SU-DHL-6 (cell line): ENCODE results near the gene MEIOSIN.

Experiments used
- H2AFZ ChIP-seq: fragments of 200-600 bp; sonication (generic); 2 replicates; pipeline ENCODE4 v1.6.1; 2014; ENCODE audit warnings: low read depth, mild to moderate bottlenecking, moderate library complexity, mixed read lengths, antibody characterized with exemption, low read length; ENCODE audit not compliant: severe bottlenecking
- H3F3A ChIP-seq: fragments of 200-600 bp; shearing (Covaris generic); 2 replicates; pipeline ENCODE4 v1.6.0; 2016; ENCODE audit warnings: antibody characterized with exemption, mild to moderate bottlenecking; ENCODE audit not compliant: insufficient read depth
- H3K27ac ChIP-seq: fragments of 200-600 bp; sonication (generic); 2 replicates; pipeline ENCODE4 v1.5.1; 2016; ENCODE audit warnings: low read depth, mild to moderate bottlenecking, low read length, moderate library complexity, mixed read lengths
- H3K27me3 ChIP-seq: fragments of 200-600 bp; sonication (generic), shearing (Covaris generic); 2 replicates; pipeline ENCODE4 v1.6.0; 2014; ENCODE audit warnings: mild to moderate bottlenecking, low read length
- H3K36me3 ChIP-seq: fragments of 200-600 bp; sonication (generic); 2 replicates; pipeline ENCODE4 v1.6.1; 2014; ENCODE audit warnings: mild to moderate bottlenecking, low read length, mixed read lengths
- H3K4me2 ChIP-seq: fragments of 300-600, 200-600 bp; shearing (Covaris generic), sonication (generic); 2 replicates; pipeline ENCODE4 v1.6.0; 2014; ENCODE audit warnings: low read length, low read depth, mild to moderate bottlenecking; ENCODE audit not compliant: poor library complexity, severe bottlenecking
- H3K4me3 ChIP-seq: fragments of 200-600 bp; sonication (generic); 2 replicates; pipeline ENCODE4 v1.5.1; 2014; ENCODE audit warnings: antibody characterized with exemption, low read length, mild to moderate bottlenecking, mixed read lengths; ENCODE audit not compliant: insufficient read depth, poor library complexity, severe bottlenecking
- H3K79me2 ChIP-seq: fragments of 200-600 bp; sonication (generic); 2 replicates; pipeline ENCODE4 v1.6.1; 2014; ENCODE audit warnings: mild to moderate bottlenecking, low read length, moderate library complexity; ENCODE audit not compliant: insufficient read depth
- H3K9ac ChIP-seq: fragments of 200-600 bp; sonication (generic); 2 replicates; pipeline ENCODE4 v1.7.0; 2014; ENCODE audit warnings: mild to moderate bottlenecking, low read length
- H3K9me2 ChIP-seq: fragments of 200-600 bp; sonication (generic); replicated peaks from 2 replicates; pipeline ENCODE4 v1.6.1; 2014; ENCODE audit warnings: low read length; ENCODE audit not compliant: insufficient read depth
- H3K9me3 ChIP-seq: fragments of 200-600 bp; sonication (generic); 2 replicates; pipeline ENCODE4 v1.6.1; 2014; ENCODE audit warnings: low read length, mixed read lengths; ENCODE audit not compliant: insufficient read depth
- H4K20me1 ChIP-seq: fragments of 200-600 bp; sonication (generic); 2 replicates; pipeline ENCODE4 v1.6.1; 2014; ENCODE audit warnings: low read depth, mild to moderate bottlenecking, antibody characterized with exemption, low read length, moderate library complexity, mixed read lengths
- CTCF ChIP-seq: fragments of 200-600 bp; sonication (generic); IDR thresholded peaks from one replicate; pipeline ENCODE4 v1.5.1; 2017; ENCODE audit warnings: antibody characterized with exemption, mild to moderate bottlenecking, low read length, moderate library complexity; ENCODE audit not compliant: insufficient read depth, poor library complexity, severe bottlenecking
- EZH2phosphoT487 ChIP-seq: fragments of 200-600 bp; sonication (generic), shearing (Covaris generic); conservative IDR thresholded peaks from 2 replicates; pipeline ENCODE4 v1.6.1; 2018; ENCODE audit warnings: mild to moderate bottlenecking, antibody characterized with exemption, low read length, moderate library complexity, mixed read lengths

Gene MEIOSIN

GRCh38 chr19:45701676-45702075 lies 31.6 kb upstream of the MEIOSIN start:
- Histone ChIP-seq H3K9me2 (no peaks in the 10 kb centered on the region), H3K27me3 (no peaks in the 10 kb centered on the region), H3K9me3 (no peaks in the 10 kb centered on the region), H4K20me1 (no peaks in the 10 kb centered on the region), H3K27ac (no peak overlapping the region), H3F3A (peaks cover 21% of the 10 kb centered on the region), H2AFZ (no peak overlapping the region), H3K79me2 (no peaks in the 10 kb centered on the region), H3K4me3 (no peak overlapping the region), H3K9ac (no peak overlapping the region), H3K36me3 (peaks cover 2% of the 10 kb centered on the region; the same call in 1 of the 2 replicates), H3K4me2 (no peak overlapping the region)
- TF ChIP-seq EZH2phosphoT487 (no peak), CTCF (no peak)

DNA sequence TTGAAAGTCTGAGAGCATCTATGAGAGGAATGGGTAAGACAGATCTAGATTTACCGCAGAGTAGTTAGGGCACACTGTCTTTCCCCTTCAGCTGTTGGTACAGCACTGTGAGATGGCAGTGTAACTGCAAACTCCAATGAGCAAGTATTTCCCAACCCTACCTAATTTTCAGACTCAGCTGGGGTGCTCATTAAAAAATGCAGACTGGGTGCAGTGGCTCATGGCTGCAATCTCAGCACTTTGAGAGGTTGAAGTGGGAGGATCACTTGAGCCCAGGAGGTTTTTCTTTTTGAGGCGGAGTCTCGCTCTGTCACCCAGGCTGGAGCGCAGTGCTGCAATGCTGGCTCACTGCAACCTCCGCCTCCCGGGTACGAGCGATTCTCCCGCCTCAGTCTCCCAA lies 28.1 kb upstream of the MEIOSIN start:
- H3K9ac ChIP-seq, result no peak overlapping the region
- no peaks in the 10 kb centered on the region for H4K20me1 ChIP-seq
- H3K9me3 ChIP-seq, result no peaks in the 10 kb centered on the region
- H3K4me2 ChIP-seq, result no peak overlapping the region
- no peak overlapping the region for H3K4me3 ChIP-seq
- H3K9me2 ChIP-seq, result no peaks in the 10 kb centered on the region
- no peak overlapping the region for H2AFZ ChIP-seq
- H3K27me3 ChIP-seq, result no peaks in the 10 kb centered on the region
- H3K27ac ChIP-seq, result no peak overlapping the region
- peaks cover 43% of the 10 kb centered on the region for H3F3A ChIP-seq
- peaks cover 2% of the 10 kb centered on the region; the same call in 1 of the 2 replicates for H3K36me3 ChIP-seq
- TF ChIP-seq CTCF (no peak), EZH2phosphoT487 (no peak)
- no peaks in the 10 kb centered on the region for H3K79me2 ChIP-seq

GRCh38 chr19:45705710-45706415 lies 27.4 kb upstream of the MEIOSIN start:
- H4K20me1 ChIP-seq, result no peaks in the 10 kb centered on the region
- H3F3A ChIP-seq, result peaks cover 50% of the 10 kb centered on the region
- no peak overlapping the region for H2AFZ ChIP-seq
- H3K27ac ChIP-seq, result peak overlapping the region; percentile 91
- TF ChIP-seq EZH2phosphoT487, result no peak
- TF ChIP-seq CTCF, result no peak
- H3K9ac ChIP-seq, result no peak overlapping the region
- no peaks in the 10 kb centered on the region for H3K9me2 ChIP-seq
- H3K27me3 ChIP-seq, result no peaks in the 10 kb centered on the region
- no peaks in the 10 kb centered on the region for H3K9me3 ChIP-seq
- no peak overlapping the region for H3K4me3 ChIP-seq
- H3K36me3 ChIP-seq, result peaks cover 2% of the 10 kb centered on the region; the same call in 1 of the 2 replicates
- H3K4me2 ChIP-seq, result no peak overlapping the region
- H3K79me2 ChIP-seq, result no peaks in the 10 kb centered on the region
